ENCODE results near the gene EIF4E2. TPM values are rescaled to one million over a fixed set of nuclear protein-coding genes. Genes with fewer than 3 reads are reported as not detected.

The EIF4E2 gene
- total and polyA plus RNA-seq, 2 of the 4 experiments (the other 2 are of a cell fraction) = 52.1 to 105 TPM

- peaks cover 6% of the 10 kb centered on the region; the same call in 1 of the 2 replicates for H3K4me1 ChIP-seq (ENCODE audit: control insufficient read depth, insufficient read depth, low read length)
- H2BK20ac ChIP-seq (ENCODE audit: low read depth, low read length) = no peak overlapping the region
- BruUV-seq (replicated peaks) = no TSS peak
- H3K36me3 ChIP-seq (ENCODE audit: control insufficient read depth, insufficient read depth, low read length) = peaks cover 6% of the 10 kb centered on the region; the same call in 1 of the 2 replicates
- no peak for ATAC-seq (ENCODE audit: low read depth)
- peaks cover 6% of the 10 kb centered on the region; the same call in 1 of the 2 replicates for H3K9me1 ChIP-seq (ENCODE audit: insufficient read depth, low read length)
- H4K5ac ChIP-seq (ENCODE audit: low read depth, low read length) = no peak overlapping the region
- H3K27me3 ChIP-seq (ENCODE audit: control insufficient read depth, insufficient read depth, low read length) = no peaks in the 10 kb centered on the region
- WGBS, 2 experiments (ENCODE audit: extremely low coverage in 2 of 2, insufficient read length in 1 of 2) = 80% methylated on average over 1 of the region's 2 CpGs; no CpG with 5 or more reads in 1 of the 2 experiments
- TF ChIP-seq, protein P1, sequence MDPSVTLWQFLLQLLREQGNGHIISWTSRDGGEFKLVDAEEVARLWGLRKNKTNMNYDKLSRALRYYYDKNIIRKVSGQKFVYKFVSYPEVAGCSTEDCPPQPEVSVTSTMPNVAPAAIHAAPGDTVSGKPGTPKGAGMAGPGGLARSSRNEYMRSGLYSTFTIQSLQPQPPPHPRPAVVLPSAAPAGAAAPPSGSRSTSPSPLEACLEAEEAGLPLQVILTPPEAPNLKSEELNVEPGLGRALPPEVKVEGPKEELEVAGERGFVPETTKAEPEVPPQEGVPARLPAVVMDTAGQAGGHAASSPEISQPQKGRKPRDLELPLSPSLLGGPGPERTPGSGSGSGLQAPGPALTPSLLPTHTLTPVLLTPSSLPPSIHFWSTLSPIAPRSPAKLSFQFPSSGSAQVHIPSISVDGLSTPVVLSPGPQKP (IDR thresholded peaks at IDR 0.05; ENCODE audit: borderline replicate concordance, low read depth, low read length) = no peak
- TF ChIP-seq MXI1 (IDR thresholded peaks at IDR 0.05; ENCODE audit: borderline replicate concordance, low read depth, low read length) (no peak), FOS (IDR thresholded peaks at IDR 0.05; ENCODE audit: low read depth, low read length) (no peak), RFX5 (IDR thresholded peaks at IDR 0.05; ENCODE audit: low read depth, low read length) (no peak), MAFK (IDR thresholded peaks at IDR 0.05; ENCODE audit: low read depth, low read length) (peak; percentile 82), CEBPB (IDR thresholded peaks at IDR 0.05; ENCODE audit: low read depth, low read length) (no peak), USF2 (IDR thresholded peaks at IDR 0.05; ENCODE audit: low read depth, low read length) (no peak)
- no peak overlapping the region for H3K27ac ChIP-seq (ENCODE audit: insufficient read depth, low read length)
- no peaks in the 10 kb centered on the region for H4K20me1 ChIP-seq (ENCODE audit: insufficient read depth, low read length)
- peaks cover 0 to 8% of the 10 kb centered on the region in 2 experiments; a peak in 1 of 4 replicates for H3K79me1 ChIP-seq (ENCODE audit: low read depth in 1 of 2, low read length in 2 of 2)
- ChIA-PET CTCF (no interaction called here), POLR2A (ENCODE audit: unreplicated experiment) (no interaction called here)
- intact Hi-C loops (cut with micrococcal nuclease) (no loop called here), dilution Hi-C loops (cut with HindIII; ENCODE audit: low sequenced_read_pairs, unreplicated experiment) (no loop called here), in situ Hi-C loops (cut with MboI; ENCODE audit: low sequenced_read_pairs) (no loop called here)
- H2BK15ac ChIP-seq (ENCODE audit: low read depth, low read length) = no peak overlapping the region
- no peak overlapping the region for H2BK5ac ChIP-seq (ENCODE audit: low read depth, low read length, poor library complexity, severe bottlenecking)
- no peak overlapping the region for H2AK5ac ChIP-seq (ENCODE audit: low read depth, low read length)
- H2BK120ac ChIP-seq (ENCODE audit: low read depth, low read length) = no peak overlapping the region
- no peak overlapping the region for H3K18ac ChIP-seq (ENCODE audit: low read depth, low read length)
- no peak overlapping the region for H2AFZ ChIP-seq (replicated peaks; ENCODE audit: low read length, poor library complexity)
- DNase-seq = no peak
- no peak overlapping the region for H3K9ac ChIP-seq (ENCODE audit: low read depth, low read length)
- H2AK9ac ChIP-seq (replicated peaks; ENCODE audit: low read depth, low read length, poor library complexity) = no peak overlapping the region
- no peak overlapping the region for H3K56ac ChIP-seq (ENCODE audit: extremely low read depth, insufficient read depth, low read length)
- no peak overlapping the region for H3K14ac ChIP-seq (replicated peaks; ENCODE audit: low read depth, low read length)
- no peak overlapping the region for H3K23ac ChIP-seq (ENCODE audit: low read depth, low read length)
- no peak overlapping the region for H3K4ac ChIP-seq (ENCODE audit: low read depth, low read length)
- no peak overlapping the region for H4K8ac ChIP-seq (ENCODE audit: low read depth in 2 of 2, low read length in 2 of 2)
- H3K4me3 ChIP-seq (ENCODE audit: insufficient read depth, low read depth, low read length) = no peak overlapping the region
- no peaks in the 10 kb centered on the region for H3K9me3 ChIP-seq (ENCODE audit: control insufficient read depth, insufficient read depth, low read length)
- no peak overlapping the region for H3K4me2 ChIP-seq (ENCODE audit: low read depth, low read length)
- no peak overlapping the region for H4K91ac ChIP-seq (ENCODE audit: insufficient read depth, low read depth, low read length)
These were observed 28.1 kb downstream of the EIF4E2 start for GRCh38 chr2:232578626-232579025.

Measured in IMR-90 (cell line).